ENCODE measurements around the gene GCK. TPM values are rescaled to one million over a fixed set of nuclear protein-coding genes. Genes with fewer than 3 reads are reported as not detected.

The GCK gene
- total and polyA plus RNA-seq, 7 donors = 0.27 to 1.8 (median 0.60) TPM; not detected in 2

GRCh38 chr7:44099669-44100068 is 89.6 kb downstream of the GCK start:
- Histone ChIP-seq H3K36me3 (no peaks in the 10 kb centered on the region), H3K4me1 (peaks cover 0 to 11% (median 5%) of the 10 kb centered on the region in 4 donors), H3K27me3 (peaks cover 3 to 13% (median 9%) of the 10 kb centered on the region in 3 donors), H3K9me3 (no peaks in the 10 kb centered on the region), H3K4me3 (no peak overlapping the region), H3K27ac (peak overlapping the region in 1 of 4 donors; percentile 61)
- intact Hi-C loops (cut with DNase I) = no loop called here
- no peak for TF ChIP-seq CTCF (IDR thresholded peaks at IDR 0.05)
- no peak for TF ChIP-seq POLR2A (IDR thresholded peaks at IDR 0.05)
- TF ChIP-seq POLR2AphosphoS5 (IDR thresholded peaks at IDR 0.05) = no peak
- no peak for TF ChIP-seq EP300 (IDR thresholded peaks at IDR 0.05)
- WGBS, 2 donors = 48 to 64% methylated on average over 4 of the region's 4 CpGs
- no peak for DNase-seq

GRCh38 chr7:44098092-44099068 is 90.9 kb downstream of the GCK start:
- H3K4me3 ChIP-seq = no peak overlapping the region
- no peak overlapping the region for H3K27ac ChIP-seq
- 82 to 90% methylated on average over 6 of the region's 6 CpGs for WGBS, 2 donors
- no peaks in the 10 kb centered on the region for H3K36me3 ChIP-seq
- DNase-seq = no peak
- H3K4me1 ChIP-seq = peaks cover 0 to 12% (median 0%) of the 10 kb centered on the region in 4 donors
- intact Hi-C loops (cut with DNase I) = no loop called here
- no peak for TF ChIP-seq EP300 (IDR thresholded peaks at IDR 0.05)
- H3K27me3 ChIP-seq = peaks cover 0 to under 1% (median 0%) of the 10 kb centered on the region in 3 donors
- no peaks in the 10 kb centered on the region for H3K9me3 ChIP-seq

GRCh38 chr7:44097064-44097932 is 91.9 kb downstream of the GCK start:
- peak overlapping the region in 1 of 4 donors; percentile 18 for H3K27ac ChIP-seq
- no peak for DNase-seq

GRCh38 chr7:44096326-44096881 is 92.8 kb downstream of the GCK start:
- Histone ChIP-seq H3K36me3 (no peaks in the 10 kb centered on the region), H3K9me3 (no peaks in the 10 kb centered on the region), H3K4me1 (peaks cover 0 to 12% (median 0%) of the 10 kb centered on the region in 4 donors), H3K27ac (no peak overlapping the region), H3K4me3 (no peak overlapping the region), H3K27me3 (no peaks in the 10 kb centered on the region)
- intact Hi-C loops (cut with DNase I) = no loop called here
- DNase-seq = no peak
- 83 to 85% methylated on average over 8 of the region's 8 CpGs for WGBS, 2 donors
- TF ChIP-seq POLR2AphosphoS5 (IDR thresholded peaks at IDR 0.05) (no peak), CTCF (IDR thresholded peaks at IDR 0.05) (no peak), POLR2A (IDR thresholded peaks at IDR 0.05) (no peak), EP300 (IDR thresholded peaks at IDR 0.05) (no peak)

More at GRCh38 chr7:44097064-44097932, 91.9 kb downstream of the GCK start:
- no peak overlapping the region for H3K4me3 ChIP-seq
- TF ChIP-seq CTCF (IDR thresholded peaks at IDR 0.05) (no peak), EP300 (IDR thresholded peaks at IDR 0.05) (no peak), POLR2A (IDR thresholded peaks at IDR 0.05) (no peak), POLR2AphosphoS5 (IDR thresholded peaks at IDR 0.05) (no peak)
- no peaks in the 10 kb centered on the region for H3K27me3 ChIP-seq
- no peaks in the 10 kb centered on the region for H3K9me3 ChIP-seq
- peaks cover 0 to 12% (median 0%) of the 10 kb centered on the region in 4 donors for H3K4me1 ChIP-seq
- intact Hi-C loops (cut with DNase I) = no loop called here
- WGBS, 2 donors = 56 to 76% methylated on average over 9 of the region's 9 CpGs
- H3K36me3 ChIP-seq = no peaks in the 10 kb centered on the region

Measured in sigmoid colon (tissue), 7 donors.